Dermis blood vessel endothelial cell (primary cell): ENCODE data around the gene MFGE8. TPM values are rescaled to one million over a fixed set of nuclear protein-coding genes. Genes with fewer than 3 reads are reported as not detected.
"Not testable (repeated sequence)": the region's sequence is repeated elsewhere in the genome, so short reads cannot be mapped to it uniquely, and the experiment has no call there.

ENCODE experiments used
- DNase-seq: peaks from one replicate; pipeline ENCODE4 v3.0.0; 2010
- total RNA-seq: library from RNA; depleted of rRNA; stranded (reverse); fragments of >200 nt; gene quantifications from 2 replicates; pipeline ENCODE4 v1.2.3, GENCODE V29; 2014

The MFGE8 gene, protein sequence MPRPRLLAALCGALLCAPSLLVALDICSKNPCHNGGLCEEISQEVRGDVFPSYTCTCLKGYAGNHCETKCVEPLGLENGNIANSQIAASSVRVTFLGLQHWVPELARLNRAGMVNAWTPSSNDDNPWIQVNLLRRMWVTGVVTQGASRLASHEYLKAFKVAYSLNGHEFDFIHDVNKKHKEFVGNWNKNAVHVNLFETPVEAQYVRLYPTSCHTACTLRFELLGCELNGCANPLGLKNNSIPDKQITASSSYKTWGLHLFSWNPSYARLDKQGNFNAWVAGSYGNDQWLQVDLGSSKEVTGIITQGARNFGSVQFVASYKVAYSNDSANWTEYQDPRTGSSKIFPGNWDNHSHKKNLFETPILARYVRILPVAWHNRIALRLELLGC
- total RNA-seq: 48.1 and 49.7 TPM in 2 replicates

DNA sequence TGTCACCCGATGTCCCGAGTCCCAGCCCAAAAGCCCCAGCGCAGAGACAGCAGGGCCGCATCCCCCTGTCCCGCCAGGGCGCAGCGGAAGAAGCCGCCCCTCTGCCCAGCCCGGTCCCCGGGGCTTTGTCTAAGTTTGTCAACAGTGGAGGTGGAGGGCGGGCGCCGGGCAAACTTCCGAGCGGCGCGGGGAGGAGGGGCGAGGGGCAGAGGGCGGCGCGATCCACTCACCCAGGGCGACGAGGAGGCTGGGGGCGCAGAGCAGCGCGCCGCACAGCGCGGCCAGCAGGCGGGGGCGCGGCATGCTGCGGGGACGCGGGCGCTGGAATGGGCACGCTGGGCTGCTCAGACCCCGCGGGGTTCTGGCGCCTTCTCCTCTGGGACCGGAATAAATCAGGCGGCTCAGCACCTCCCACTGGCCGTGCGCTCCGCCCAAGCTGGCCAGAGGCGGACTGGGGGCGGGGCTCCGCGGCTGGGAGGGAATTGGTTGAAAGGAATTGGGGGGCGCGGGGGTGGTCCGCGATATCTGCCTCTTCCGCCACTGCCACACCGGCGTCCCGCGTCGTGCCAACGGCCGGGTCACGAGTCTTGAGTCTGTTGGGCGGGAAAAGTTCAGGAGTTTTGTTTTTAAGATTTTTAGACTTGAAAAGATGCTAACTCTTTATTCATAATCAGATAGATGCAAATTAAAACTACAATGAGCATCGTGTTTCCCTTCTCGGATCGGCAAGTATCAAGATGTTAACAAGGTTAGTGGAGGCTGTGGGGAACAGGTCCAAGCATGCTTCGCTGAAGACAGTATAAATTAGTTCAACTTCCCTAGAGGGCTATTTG is at the start of gene MFGE8:
Gene MFGE8, minus strand, starts transcription at position 363 of the 833 bp plus-strand sequence. Its CDS starts 60 bp downstream, at position 303.
- DNase-seq: peak; percentile 60

DNA sequence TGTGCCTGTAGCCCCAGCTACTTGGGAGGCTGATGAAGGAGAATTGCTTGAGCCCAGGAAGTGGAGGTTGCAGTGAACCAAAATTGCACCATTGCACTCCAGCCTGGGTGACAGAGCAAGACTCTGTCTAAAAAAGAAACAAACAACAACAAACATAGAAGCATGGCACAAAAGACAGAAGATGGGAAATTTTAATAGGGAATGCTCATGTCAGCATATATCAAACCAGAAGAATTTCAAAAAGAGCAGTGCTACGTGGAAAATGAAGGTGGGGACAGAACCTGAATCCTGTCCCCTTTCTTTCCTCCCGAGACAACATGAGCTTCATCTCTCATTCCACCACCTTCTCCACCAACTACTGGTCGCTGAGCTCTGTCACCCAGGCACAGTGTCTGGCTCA is 46.3 kb upstream of the MFGE8 start:
- no peak for DNase-seq

DNA sequence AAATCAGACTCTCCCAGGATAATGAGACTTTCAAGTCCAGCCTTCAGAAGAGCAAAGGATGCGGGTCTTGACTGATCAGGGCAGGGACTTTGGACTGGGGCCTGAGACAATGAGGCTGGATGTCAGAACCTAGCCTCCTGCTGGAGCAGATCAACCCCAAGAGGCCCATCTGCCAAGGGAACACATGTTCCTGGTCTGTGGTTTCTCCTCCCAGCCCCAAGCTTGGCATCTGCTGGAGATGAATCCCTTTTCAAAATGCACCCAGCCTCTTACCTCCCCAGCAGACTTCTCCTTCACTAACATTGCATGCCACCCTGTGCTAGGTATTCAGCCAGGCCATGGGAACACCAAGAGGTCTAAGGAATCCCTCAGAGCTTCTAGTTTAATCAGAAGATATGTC is 43.7 kb upstream of the MFGE8 start:
- DNase-seq: no peak

DNA sequence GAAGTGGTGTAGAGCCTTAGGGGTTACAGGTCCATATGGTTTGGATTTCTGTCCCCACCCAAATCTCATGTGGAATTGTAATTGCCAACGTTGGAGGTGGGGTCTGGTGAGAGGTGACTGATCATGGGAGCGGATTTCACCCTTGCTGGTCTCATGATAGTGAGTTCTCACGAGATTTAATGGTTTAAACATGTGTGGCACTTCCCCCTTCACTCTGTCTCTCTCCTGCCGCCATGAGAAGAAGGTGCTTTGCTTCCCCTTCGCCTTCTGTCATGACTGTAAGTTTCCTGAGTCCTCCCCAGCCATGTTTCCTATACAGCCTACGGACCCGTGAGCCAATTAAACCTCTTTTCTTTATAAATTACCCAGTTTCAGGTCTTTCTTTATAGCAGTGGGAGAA is 43.1 kb upstream of the MFGE8 start:
- DNase-seq: no peak

DNA sequence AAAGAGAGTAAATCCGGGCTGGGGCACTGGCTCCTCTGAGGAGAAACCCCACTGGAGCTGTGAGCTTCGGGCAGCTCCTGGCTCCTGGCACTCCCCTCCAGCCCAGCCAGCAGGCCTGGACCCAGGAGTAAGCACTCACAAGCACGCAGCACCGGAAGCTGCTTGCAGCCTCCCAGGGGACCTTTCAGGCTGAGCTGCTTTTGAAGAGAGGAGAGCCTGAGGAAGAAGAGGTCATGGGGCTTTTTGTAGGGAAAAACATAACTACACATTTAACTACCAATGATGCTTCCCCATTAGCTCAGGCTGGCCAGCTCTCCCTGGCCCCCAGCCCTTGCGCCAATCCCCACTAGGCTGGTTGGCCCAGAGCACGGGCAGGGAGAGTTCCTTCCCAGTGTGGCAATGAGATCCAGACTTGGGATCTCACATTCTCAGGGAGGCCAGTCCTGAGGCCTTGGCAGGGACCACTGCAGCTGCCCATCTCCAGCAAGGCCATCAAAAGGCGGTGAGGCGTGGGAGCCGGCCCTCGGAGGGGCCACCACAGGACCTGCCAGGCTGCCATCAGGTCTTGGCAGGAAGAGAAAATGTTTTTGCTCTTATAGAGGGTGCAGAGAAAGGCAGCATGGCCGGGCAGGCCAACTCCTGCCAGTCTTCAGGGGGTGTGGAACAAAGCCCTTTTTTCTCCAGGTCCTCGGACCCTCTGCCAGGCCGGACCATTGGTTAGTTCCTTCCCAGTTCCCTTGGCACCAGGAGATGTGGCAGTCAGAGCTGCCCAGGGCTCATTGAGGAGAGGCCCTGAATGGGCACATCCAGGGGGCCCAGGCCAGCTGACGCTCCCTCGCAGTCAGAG is 41.5 kb upstream of the MFGE8 start:
- DNase-seq: no peak

DNA sequence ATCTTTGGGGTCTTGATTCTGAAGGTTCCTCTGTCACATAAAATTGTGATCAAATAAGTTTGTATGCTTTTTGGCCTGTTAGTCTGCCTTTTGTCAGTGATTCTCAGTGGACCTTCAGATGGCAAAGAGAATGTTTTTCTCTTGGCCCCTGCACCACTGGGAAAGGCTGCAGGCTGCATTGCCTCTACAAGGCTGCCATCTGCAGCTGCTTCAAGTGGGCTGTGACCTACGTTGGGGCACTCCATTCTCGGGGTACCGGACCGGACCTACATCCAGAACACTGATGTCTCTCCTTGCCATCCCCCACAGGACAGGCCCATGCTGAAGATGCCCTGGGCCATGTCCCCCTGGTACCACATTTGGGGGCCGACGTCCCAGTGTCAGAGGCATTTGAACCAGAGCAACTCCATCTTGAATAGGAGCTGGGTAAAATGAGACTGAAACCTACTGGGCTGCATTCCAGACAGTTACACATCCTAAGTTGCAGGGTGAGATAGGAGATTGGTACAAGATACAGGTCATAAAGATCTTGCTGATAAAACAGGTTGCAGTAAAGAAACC is 37.5 kb upstream of the MFGE8 start:
- DNase-seq: no peak

DNA sequence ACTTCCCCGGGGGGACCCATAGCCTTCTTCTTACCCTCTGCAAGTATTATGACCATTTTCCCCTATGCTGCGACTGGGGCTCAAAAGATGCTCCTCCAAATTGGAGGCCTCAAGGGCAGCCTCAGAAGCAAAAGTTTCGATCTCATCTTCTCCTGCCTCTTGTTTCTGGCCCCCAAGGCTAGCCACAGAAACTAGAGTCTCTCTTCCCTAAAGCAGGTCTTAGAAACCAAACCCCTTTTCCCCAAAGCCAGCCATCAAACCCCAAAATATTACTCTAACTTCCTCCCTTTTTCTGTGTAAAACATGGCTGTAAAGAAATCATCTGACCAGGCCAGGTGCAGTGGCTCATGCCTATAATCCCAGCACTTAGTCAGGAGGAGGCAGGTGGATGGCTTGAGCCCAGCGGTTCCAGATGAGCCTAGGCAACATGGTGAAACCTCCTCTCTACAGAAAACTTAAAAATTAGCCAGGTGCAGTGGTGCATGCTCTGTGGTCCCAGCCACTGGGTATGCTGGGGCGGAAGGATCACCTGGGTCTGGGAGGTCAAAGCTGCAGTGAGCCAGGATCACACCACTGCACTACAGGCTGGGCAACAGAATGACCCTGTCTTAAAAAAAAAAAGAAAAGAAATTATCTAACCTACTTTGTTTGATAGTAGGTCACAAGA is 36.7 kb upstream of the MFGE8 start:
- no peak for DNase-seq

DNA sequence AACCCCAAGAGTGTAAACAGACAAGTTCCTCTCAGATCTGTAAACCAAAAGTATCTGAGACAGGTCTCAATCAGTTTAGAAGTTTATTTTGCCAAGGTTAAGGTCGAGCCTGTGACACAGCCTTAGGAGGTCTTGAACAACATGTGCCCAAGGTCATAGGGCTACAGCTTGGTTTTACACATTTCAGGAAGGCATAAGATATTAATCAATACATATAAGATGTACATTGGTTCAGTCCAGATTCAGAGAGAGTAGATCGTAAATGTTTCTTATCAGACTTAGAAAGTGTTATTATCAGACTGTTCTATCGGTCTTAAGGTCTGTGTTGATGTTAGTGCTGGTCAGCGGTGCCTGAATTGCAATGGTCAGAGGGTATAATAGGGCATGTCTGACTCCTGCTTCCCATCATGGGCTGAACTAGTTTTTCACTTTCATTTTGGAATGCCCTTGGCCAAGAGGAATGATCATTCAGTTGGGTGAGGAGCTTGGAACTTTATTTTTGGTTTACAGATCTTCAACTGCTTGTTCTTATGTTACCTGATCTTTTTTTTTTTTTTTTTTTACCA is 27.0 kb upstream of the MFGE8 start:
- no peak for DNase-seq

DNA sequence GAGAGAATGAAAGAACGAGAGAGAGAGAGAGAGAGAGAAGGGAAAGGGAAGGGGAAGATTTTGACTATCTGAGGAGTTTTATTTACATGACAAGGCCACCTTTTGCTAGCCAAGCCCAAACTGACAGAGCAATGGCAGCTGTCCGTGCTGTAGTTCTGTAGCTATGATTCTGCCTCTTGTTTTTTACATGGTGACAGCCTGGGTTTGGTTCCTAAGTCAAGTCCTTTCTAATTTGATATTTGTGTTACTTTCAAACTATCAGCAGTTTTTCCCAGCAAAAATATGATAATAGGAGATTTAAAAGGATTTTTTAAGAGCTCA is 26.3 kb upstream of the MFGE8 start:
- DNase-seq: no peak

DNA sequence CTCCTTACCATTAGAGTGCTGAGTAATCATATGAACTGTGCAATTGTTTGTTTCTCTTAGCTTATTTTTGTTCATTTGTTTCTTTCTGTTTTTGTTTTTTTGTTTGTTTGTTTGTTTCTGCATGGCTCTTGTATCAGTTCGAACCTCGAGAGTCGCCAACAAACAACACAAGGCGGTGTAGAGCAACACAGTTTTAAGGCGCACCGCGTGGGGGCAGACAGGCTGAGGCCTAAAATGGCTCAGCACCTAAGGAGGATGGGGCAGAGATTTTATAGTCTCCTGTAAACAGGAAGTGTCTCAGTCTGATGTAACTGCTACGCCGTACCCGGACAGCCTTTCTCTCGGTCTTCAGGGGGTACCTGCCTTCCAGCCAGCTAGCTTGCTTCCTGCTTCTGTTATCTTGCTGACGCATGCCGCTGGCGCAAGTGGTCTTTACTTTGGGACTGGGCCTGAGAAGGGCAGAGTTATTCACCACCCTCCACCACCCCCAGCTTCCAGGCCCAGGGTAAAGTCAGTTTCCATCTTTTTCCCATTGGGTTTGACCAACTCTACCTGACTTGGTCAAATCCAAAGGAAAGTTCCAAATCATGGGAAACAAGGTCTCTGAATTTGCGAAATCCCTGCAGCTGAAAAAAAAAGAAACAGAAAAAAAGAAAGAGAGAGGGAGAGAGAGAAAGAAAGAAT is 25.8 kb upstream of the MFGE8 start:
- DNase-seq: peak; percentile 33

DNA sequence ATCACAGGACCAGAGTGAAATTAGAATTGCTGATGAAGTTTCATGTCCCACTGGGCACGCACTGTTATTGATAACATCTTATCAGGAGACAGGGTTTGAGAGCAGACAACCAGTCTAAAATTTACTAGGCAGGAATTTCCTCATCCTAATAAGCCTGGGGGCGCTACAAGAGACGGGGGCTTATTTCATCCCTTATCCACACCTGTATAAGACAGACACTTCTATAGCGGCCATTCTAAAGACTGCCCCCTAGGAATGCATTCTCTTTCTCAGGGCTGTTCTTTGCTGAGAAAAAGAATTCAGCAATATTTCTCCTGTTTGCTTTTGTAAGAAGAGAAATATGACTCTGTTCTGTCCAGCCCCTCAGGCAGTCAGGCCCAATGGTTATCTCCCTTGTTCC is 21.3 kb upstream of the MFGE8 start:
- not testable (repeated sequence) for DNase-seq

DNA sequence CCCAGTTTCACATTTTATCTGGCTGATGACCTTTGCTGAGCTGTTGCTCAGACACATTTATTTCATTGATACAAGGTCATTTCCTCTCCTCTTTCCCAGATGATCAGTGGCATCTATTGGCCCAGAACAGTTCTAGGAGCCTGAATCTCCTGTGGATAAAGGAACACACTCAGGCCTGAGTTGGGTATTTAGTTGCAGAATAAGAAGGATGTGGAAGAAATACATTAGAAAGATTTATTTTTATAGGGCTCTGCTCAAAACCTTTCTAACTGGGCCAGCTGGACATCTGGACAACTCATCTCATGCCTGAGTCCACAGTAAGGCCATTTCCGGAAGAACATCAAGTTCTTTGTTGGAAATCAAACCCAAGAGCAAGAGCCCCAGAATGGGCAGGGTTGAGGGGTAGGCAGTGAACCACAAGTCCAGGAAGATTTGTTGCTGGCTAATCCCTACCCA is 19.7 kb upstream of the MFGE8 start:
- DNase-seq: no peak

DNA sequence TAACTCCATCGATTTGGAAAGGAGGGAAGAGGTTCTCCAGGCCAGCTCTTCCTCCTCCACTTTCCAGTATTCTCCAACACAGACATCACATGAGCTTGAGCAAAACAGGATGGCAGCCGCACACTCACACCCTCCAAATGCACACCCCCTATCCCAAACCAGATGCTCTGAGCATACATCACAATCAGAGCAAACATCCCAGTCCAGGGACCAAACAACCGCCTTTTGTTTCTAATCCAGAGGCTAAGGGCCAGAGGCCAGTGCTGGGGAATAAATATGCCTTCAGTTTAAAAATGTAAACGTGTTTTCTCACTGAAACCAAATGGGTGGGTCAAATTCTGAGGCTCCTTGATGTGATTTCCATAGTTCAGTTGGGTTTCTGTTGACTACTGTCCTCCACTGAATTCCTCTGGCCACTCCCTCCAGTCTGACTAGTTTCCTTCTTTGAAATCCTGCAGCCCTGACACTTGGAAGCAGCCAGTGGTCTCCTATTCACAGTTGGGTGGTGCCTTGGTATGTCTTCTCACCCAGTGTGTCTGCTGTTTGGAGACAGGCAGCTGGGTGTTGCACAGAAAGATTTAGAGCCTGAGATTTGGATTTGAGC is 19.2 kb upstream of the MFGE8 start:
- DNase-seq: no peak

DNA sequence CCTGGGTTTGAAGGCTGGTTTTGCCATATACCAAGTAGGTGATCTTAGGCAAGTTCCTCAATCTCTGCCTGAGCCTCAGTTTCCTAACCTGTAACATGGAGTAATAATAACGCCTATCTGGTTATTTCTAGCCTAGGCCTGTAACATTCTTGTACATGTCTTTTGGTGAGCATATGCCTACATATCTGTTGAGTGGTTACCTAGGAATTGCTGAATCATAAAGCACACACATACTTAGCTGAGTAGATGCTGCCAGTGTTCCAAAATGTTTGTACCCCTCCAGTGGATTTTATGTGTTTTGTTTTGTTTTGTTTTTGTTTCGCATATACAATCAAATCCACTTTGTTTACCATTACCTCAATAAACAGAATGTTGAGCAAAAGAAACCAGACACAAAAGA is 17.4 kb upstream of the MFGE8 start:
- no peak for DNase-seq

DNA sequence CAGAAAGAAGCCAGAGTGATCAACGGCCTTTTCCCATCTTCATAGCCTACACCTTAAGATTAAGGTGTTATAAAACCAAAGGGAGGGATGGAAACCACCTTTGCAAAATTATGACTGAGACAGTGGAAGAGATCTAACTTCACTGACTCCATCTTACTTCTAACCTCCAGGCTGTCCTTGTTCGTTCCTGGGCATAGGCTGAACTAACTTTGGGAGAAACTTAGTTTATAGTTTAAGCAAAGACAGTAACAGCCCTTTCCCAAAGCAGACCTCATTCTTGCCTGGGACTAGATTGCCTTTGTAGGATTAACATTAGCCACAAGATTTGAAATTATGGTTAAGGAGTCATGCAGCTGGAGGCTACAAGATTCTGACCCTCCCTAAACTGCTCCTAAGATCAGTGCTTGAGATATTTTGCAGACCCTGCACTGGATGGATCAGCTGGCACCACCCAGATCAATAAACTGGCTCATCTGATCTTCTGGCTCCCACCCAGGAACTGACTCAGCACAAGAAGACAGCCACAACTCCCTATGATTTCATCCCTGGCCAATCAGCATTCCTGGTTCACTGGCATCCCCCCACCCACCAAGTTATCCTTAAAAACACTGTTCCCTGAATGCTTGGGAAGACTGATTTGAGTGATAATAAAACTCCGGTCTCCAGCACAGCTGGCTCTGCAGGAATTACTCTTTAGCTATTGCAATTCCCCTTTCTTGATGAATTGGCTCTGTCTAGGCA is 16.3 kb upstream of the MFGE8 start:
- not testable (repeated sequence) for DNase-seq

DNA sequence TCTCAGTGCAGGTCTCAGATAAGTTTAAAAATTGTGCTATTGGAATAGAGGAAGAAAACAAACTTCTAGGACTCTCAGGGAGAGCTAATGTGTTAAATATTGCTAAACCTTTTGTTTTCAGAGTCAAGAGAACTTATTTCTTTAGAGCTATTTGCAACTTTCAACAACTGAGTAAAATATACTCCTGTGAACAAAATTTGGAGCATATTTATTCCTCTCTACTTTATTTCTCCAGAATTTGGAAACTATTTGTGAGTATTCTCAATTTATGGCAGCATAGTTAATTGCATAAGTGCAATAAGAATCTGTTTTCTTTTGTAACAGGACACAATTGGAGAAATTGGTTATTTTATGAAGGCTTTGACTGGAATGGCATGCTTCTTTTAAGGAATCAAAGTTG is 15.0 kb upstream of the MFGE8 start:
- not testable (repeated sequence) for DNase-seq

DNA sequence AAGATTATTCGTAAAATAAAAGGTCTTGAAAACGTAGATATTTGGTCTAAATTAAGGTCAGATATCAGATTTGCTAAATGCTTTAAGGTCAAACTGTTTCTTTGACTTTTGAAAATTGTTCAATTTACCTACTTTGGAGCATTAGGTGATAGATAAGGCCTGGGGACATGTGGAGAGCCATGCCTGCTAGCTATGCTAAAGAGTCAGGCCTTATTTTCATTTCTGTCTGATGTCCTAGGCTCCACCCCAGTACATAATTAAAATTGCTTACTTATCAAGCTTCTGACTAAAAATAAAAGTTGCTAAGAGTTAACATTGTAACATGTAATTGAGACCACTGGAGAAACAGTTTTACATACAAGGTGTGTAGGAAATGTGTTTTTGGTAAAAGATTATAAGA is 12.5 kb upstream of the MFGE8 start:
- DNase-seq: not testable (repeated sequence)

DNA sequence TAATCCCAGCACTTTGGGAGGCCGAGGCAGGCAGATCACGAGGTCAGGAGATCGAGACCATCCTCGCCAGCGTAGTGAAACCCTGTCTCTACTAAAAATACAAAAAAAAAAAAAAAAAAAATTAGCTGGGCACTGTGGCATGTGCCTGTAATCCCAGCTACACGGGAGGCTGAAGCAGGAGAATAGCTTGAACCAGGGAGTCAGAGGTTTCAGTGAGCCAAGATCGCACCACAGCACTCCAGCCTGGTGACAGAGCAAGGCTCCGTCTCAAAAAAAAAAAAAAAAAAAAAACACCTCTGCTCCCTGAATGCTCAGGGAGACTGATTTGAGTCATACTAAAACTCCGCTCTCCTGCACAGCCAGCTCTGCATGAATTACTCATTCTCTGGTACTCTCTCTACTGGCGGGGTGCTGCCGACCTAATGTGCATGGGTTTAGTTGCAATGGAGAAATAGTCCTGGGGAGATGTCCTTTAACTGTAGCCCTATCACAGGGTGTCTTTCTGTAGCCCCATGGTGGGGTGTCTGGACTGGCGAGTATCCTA is 7.8 kb upstream of the MFGE8 start:
- DNase-seq: not testable (repeated sequence)

DNA sequence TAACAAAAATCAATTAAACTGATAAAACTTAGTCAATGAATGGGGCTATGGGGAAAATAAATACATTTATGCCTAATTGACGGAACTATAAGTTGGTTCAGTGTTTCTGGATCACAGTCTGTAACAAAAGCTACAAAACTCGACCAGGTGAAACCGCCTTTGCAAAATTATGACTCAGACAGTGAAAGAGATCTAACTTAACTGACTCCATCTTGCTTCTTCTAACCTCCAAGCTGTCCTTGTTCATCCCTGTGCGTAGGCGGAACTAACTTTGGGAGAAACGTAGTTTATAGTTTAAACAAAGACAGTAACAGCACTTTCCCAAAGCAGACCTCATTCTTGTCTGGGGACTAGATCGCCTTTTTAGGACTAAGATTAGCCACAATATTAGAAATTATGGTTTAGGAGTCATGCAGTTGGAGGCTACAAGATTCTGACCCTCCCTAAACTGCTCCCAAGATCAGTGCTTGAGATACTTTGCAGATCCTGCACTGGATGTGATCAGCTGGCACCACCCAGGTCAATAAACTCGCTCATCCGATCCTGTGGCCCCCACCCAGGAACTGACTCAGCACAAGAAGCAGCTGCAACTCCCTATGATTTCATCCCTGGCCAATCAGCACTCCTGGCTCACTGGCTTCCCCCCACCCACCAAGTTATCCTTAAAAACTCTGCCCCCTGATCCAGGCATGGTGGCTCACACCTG is 7.2 kb upstream of the MFGE8 start:
- no peak for DNase-seq
